HL-60 (cell line): ENCODE results near the gene SMG6.

Source experiments
- DNase-seq, 2 experiments: peaks; one replicate each; pipeline ENCODE4 v3.0.0-alpha.2; 2010 to 2020; ENCODE audit warnings: low read depth in 1 of 2, low spot score in 1 of 2
- H3K27ac ChIP-seq: fragments of 250-450 bp; sonication (Bioruptor Pico); replicated peaks from 2 replicates; pipeline ENCODE4 v1.5.1; 2020; ENCODE audit warnings: mild to moderate bottlenecking, moderate library complexity
- H3K27me3 ChIP-seq: fragments of 250-450 bp; sonication (Bioruptor Pico); 2 replicates; pipeline ENCODE4 v1.5.1; 2021; ENCODE audit warnings: mild to moderate bottlenecking, moderate library complexity; ENCODE audit not compliant: insufficient read depth, poor library complexity, severe bottlenecking
- H3K4me3 ChIP-seq: replicated peaks from 2 replicates; pipeline ENCODE4 v1.5.1; 2011; ENCODE audit warnings: mild to moderate bottlenecking, control low read depth, low read length; ENCODE audit not compliant: insufficient read depth
- GABPA ChIP-seq: IDR thresholded peaks from 2 replicates; pipeline ENCODE4 v1.6.1; 2012; ENCODE audit warnings: low read depth
- POLR2AphosphoS5 ChIP-seq: IDR thresholded peaks from 2 replicates; pipeline ENCODE4 v1.6.1; 2012; ENCODE audit warnings: low read depth
- SPI1 ChIP-seq: IDR thresholded peaks from 2 replicates; pipeline ENCODE4 v1.6.1; 2012; ENCODE audit warnings: low read depth, mild to moderate bottlenecking, borderline replicate concordance
- TF ChIP-seq, protein P1 (sequence below): IDR thresholded peaks from 2 replicates; pipeline ENCODE4 v1.6.1; 2012; ENCODE audit warnings: low read depth; ENCODE audit not compliant: insufficient replicate concordance
- TF ChIP-seq, protein P2 (sequence below): IDR thresholded peaks from one replicate; pipeline ENCODE4 v1.5.1; 2011; ENCODE audit warnings: low read length, control low read depth, inconsistent platforms; ENCODE audit not compliant: insufficient read depth

The SMG6 gene

DNA sequence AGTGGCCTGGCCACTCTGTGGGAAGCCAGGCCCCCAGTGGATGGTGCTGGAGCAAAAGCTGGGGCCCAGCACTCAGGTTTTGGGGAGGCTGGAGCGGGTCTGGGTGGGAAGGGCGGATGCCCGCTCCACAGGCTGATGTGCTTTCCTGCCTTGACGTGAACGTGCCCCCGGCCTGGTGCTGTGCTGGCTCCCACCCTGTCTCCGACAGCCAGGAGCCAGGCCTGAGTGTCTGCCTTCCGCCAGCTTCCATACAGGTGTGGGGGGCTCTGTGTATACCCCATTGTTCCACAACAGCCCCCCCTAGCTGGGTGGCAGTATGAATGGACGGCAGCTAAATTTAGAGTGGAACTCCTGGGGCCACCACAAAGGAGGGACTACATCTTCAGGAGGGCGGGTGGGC, 228.7 kb downstream of the SMG6 start:
- no peak overlapping the region for H3K27ac ChIP-seq
- TF ChIP-seq SPI1 (no peak), GABPA (no peak), POLR2AphosphoS5 (no peak)
- TF ChIP-seq, protein P1, sequence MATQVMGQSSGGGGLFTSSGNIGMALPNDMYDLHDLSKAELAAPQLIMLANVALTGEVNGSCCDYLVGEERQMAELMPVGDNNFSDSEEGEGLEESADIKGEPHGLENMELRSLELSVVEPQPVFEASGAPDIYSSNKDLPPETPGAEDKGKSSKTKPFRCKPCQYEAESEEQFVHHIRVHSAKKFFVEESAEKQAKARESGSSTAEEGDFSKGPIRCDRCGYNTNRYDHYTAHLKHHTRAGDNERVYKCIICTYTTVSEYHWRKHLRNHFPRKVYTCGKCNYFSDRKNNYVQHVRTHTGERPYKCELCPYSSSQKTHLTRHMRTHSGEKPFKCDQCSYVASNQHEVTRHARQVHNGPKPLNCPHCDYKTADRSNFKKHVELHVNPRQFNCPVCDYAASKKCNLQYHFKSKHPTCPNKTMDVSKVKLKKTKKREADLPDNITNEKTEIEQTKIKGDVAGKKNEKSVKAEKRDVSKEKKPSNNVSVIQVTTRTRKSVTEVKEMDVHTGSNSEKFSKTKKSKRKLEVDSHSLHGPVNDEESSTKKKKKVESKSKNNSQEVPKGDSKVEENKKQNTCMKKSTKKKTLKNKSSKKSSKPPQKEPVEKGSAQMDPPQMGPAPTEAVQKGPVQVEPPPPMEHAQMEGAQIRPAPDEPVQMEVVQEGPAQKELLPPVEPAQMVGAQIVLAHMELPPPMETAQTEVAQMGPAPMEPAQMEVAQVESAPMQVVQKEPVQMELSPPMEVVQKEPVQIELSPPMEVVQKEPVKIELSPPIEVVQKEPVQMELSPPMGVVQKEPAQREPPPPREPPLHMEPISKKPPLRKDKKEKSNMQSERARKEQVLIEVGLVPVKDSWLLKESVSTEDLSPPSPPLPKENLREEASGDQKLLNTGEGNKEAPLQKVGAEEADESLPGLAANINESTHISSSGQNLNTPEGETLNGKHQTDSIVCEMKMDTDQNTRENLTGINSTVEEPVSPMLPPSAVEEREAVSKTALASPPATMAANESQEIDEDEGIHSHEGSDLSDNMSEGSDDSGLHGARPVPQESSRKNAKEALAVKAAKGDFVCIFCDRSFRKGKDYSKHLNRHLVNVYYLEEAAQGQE = no peak
- TF ChIP-seq, protein P2, sequence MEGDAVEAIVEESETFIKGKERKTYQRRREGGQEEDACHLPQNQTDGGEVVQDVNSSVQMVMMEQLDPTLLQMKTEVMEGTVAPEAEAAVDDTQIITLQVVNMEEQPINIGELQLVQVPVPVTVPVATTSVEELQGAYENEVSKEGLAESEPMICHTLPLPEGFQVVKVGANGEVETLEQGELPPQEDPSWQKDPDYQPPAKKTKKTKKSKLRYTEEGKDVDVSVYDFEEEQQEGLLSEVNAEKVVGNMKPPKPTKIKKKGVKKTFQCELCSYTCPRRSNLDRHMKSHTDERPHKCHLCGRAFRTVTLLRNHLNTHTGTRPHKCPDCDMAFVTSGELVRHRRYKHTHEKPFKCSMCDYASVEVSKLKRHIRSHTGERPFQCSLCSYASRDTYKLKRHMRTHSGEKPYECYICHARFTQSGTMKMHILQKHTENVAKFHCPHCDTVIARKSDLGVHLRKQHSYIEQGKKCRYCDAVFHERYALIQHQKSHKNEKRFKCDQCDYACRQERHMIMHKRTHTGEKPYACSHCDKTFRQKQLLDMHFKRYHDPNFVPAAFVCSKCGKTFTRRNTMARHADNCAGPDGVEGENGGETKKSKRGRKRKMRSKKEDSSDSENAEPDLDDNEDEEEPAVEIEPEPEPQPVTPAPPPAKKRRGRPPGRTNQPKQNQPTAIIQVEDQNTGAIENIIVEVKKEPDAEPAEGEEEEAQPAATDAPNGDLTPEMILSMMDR = no peak
- no peak for DNase-seq
- no peaks in the 10 kb centered on the region for H3K27me3 ChIP-seq
- no peak overlapping the region for H3K4me3 ChIP-seq

DNA sequence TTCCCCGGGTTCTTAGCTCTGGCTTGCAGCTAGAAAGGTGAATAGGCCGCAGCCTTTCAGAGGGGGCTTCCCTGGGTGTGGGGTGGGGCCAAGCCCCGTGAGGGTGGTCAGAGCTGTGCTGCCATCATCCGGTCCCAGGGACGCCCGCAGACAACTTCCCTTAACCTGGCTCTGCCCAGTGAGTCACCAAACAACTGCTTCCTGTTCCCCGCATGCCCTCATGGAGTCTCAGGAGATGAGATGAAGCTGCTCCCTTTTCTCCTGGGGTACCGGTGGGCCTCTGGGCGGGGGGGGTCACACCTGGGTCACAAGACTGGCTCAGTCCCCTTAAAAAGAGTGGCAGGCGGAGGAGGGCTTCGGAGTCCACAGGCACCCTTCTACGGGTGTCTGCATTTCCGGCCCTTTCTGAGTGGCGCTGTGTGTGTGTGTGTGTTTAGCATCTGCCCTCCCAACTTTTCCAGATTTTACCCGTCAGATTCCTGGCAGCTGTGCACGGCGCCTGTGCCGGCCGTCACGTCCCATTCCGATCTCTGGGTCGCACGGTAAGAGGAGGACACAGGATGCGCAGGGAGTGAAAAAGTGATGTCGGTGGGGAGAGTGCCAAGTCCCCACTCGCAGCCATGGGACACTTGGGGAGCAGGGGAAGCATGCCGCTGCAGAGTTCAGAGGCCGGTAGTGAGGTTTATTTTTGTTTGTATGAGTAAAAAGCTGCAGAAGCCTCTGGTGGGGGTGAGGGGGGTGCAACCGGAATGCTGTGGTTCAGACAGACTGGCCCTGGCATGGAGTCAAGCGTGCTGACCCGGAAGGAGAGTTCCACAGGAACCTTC, 231.9 kb downstream of the SMG6 start:
- Histone ChIP-seq H3K27ac (peak overlapping the region; percentile 71), H3K27me3 (no peaks in the 10 kb centered on the region), H3K4me3 (no peak overlapping the region)
- TF ChIP-seq SPI1 (no peak), GABPA (no peak), POLR2AphosphoS5 (no peak)
- TF ChIP-seq, protein P2 = no peak
- TF ChIP-seq, protein P1 = no peak
- DNase-seq = peak in 1 of 2 experiments; percentile 38

DNA sequence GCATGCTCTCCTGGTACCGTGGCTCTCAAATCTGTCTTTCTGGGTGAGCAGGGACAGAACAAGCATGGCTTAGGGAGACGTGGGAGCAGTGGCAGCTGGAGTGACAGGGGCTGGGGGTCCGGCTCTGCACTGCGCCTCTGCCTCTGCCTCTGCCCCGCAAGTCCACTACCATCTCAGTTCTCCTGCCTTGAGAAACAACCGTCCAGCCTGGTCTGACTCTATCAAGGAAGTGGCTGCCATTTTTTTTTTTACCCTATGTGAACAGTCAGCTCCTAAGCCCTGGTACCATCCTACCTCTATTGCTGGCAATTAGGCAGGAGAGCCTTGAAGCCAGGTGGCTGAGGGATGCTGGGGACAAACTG, 232.6 kb downstream of the SMG6 start:
- Histone ChIP-seq H3K27me3 (no peaks in the 10 kb centered on the region), H3K27ac (peak overlapping the region; percentile 71), H3K4me3 (no peak overlapping the region)
- DNase-seq = no peak
- TF ChIP-seq, protein P1 = no peak
- TF ChIP-seq SPI1 (no peak), GABPA (no peak), POLR2AphosphoS5 (no peak)
- TF ChIP-seq, protein P2 = no peak
